Stimulated activated CD8-positive, alpha-beta memory T cell treated with anti-CD3 and anti-CD28 coated beads, Interleukin-7, amount 100 ng/mL, for 48 hours (primary cell): ENCODE measurements around the gene NIP7.
"Not testable (repeated sequence)": the region's sequence is repeated elsewhere in the genome, so short reads cannot be mapped to it uniquely, and the experiment has no call there.

Experiments
- DNase-seq, 2 donors: peaks; one replicate each; pipeline ENCODE4 v3.0.0-alpha.2; 2020; ENCODE audit warnings: low read depth in 1 of 2; ENCODE audit errors: extremely low read depth in 1 of 2

The NIP7 gene

GRCh38 chr16:69339289-69340094, at the start of gene NIP7, which contains the start of gene COG8:
Gene NIP7, plus strand, starts transcription at chr16:69339772. Its CDS starts 58 bp downstream, at chr16:69339830.
Gene COG8, minus strand, starts transcription at chr16:69339564. Its CDS starts 12 bp downstream, at chr16:69339552.
- DNase-seq: peak; percentile 80 to 91

GRCh38 chr16:69291657-69292056, 47.9 kb upstream of the NIP7 start:
- not testable (repeated sequence) for DNase-seq

- no peak for DNase-seq
Measured at GRCh38 chr16:69293401-69293800, 46.2 kb upstream of the NIP7 start.

- DNase-seq: no peak
Measured at GRCh38 chr16:69294051-69294450, 45.5 kb upstream of the NIP7 start.

GRCh38 chr16:69296771-69297170, 42.8 kb upstream of the NIP7 start:
- DNase-seq: not testable (repeated sequence)

- DNase-seq: no peak
Measured at GRCh38 chr16:69298261-69298660, 41.3 kb upstream of the NIP7 start.

GRCh38 chr16:69301187-69301586, 38.4 kb upstream of the NIP7 start:
- no peak for DNase-seq

- DNase-seq: no peak
Measured at GRCh38 chr16:69301861-69302260, 37.7 kb upstream of the NIP7 start.

GRCh38 chr16:69302301-69302700, 37.3 kb upstream of the NIP7 start:
- no peak for DNase-seq

- no peak for DNase-seq
Measured at GRCh38 chr16:69306031-69306430, 33.5 kb upstream of the NIP7 start.

GRCh38 chr16:69307091-69307490, 32.5 kb upstream of the NIP7 start:
- DNase-seq: no peak

- DNase-seq: no peak
Measured at GRCh38 chr16:69307856-69308255, 31.7 kb upstream of the NIP7 start.

- no peak for DNase-seq
Measured at GRCh38 chr16:69309316-69309715, 30.3 kb upstream of the NIP7 start.

- peak; percentile 91 to 95 for DNase-seq
Measured at GRCh38 chr16:69310653-69311532, 28.7 kb upstream of the NIP7 start, which contains the start of gene VPS4A. Gene VPS4A, plus strand, starts transcription at chr16:69311350. Its CDS starts 162 bp downstream, at chr16:69311512.

- DNase-seq: peak; percentile 12 to 15
Measured at GRCh38 chr16:69311533-69312387, 27.8 kb upstream of the NIP7 start.

GRCh38 chr16:69313469-69313868, 26.1 kb upstream of the NIP7 start:
- DNase-seq: no peak

GRCh38 chr16:69314534-69314933, 25.0 kb upstream of the NIP7 start:
- DNase-seq: no peak

GRCh38 chr16:69315486-69316311, 23.9 kb upstream of the NIP7 start:
- no peak for DNase-seq

GRCh38 chr16:69316595-69317034, 23.0 kb upstream of the NIP7 start:
- DNase-seq: no peak
